NCI-H2196 treated with DMSO at 0.1 percent for 48 hours (cell line): ENCODE results near the gene JAKMIP1.
A peak's percentile ranks its signal among the peaks of the same experiment; 100 is the strongest.
"Not testable (repeated sequence)": the region's sequence is repeated elsewhere in the genome, so short reads cannot be mapped to it uniquely, and the experiment has no call there.

Experiments
- DNase-seq: peaks from one replicate; lab custom pipeline; 2025; ENCODE audit not compliant: unreplicated experiment; lab: John Stamatoyannopoulos, UW

The JAKMIP1 gene

DNA sequence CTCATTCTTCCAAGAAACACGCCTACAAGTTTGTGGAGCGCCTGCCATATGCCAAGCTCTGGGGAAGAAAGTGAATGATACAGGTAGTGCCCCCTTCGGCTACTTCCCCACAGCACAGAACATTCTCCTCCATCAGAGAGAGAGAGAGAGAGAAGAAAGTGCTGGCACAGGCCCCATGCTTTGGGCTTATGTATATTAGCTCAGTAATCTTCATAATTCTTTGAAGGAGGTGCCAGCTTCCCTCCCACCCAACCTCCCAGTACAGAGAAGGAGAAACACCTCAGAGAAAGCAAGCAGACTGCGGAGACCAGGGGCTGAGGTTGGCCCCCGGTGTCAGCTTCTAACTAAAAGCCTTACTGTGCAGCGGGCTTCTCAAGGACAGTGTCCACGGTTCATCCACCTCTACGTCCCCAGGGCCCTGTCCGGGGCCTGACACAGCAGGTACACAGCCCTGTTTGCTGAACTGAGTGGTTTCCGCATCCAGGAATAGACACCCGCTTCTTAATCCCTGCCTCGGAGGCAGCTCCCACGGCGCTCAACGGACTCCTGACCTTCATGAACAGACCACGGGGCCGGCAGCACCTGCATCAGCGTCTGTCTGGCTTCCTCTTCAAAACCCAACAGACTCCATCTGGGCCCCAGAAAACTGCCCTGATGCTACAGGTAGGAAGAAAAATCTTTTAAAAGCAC lies 50.2 kb downstream of the JAKMIP1 start:
- DNase-seq: no peak

DNA sequence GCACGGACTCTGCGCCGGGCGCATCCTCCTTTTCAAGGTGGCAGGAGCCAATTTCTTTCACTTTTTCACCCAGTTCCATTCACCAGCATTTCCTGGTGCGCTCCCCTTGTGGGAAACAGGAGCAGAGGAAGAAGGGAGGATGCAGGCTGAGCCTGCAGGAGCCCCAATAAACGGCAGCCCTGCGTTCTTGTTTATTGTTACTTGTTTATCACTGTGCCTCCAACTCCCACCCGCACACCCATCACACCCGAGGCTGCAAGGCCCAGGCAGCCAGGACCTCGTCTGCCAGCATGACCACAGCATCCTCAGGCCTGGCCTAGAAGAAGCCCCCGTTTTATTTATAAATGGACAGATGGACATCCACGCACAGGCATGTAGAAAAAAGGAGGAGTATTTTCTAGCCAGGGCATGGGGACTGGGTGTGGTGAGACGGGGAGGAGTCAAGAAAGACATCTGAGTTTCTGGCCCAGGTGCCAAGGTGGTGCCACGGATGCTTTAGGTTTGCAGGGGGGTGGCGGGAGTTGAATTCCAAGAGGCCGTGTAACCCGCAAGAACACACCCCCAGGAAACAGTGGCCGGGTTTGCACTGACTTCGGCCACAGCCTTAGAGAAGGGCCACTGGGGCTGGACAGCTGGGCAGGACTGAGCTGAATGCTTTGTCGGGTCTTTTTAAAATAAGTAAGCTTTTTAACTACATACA lies 51.7 kb downstream of the JAKMIP1 start:
- DNase-seq: no peak

DNA sequence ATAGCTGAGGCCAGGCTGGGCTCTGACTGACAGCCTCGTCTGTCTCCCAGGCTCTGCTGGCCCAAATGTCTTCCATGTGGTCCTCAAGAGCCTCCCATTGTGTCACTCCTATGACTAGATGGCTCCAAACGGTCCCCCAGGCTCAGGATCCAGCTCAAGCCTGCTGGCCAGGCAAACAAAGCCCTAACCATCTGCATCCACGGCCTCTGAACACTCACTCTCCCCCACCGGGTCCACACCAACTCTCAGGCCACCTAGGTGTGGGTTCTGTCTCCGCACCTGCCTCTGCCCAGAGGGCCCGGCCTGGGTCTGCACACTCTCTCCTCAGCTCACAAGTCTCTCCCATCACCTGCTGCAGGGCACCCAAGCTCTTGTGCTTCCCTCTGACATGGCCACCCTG lies 52.9 kb downstream of the JAKMIP1 start:
- DNase-seq: no peak

DNA sequence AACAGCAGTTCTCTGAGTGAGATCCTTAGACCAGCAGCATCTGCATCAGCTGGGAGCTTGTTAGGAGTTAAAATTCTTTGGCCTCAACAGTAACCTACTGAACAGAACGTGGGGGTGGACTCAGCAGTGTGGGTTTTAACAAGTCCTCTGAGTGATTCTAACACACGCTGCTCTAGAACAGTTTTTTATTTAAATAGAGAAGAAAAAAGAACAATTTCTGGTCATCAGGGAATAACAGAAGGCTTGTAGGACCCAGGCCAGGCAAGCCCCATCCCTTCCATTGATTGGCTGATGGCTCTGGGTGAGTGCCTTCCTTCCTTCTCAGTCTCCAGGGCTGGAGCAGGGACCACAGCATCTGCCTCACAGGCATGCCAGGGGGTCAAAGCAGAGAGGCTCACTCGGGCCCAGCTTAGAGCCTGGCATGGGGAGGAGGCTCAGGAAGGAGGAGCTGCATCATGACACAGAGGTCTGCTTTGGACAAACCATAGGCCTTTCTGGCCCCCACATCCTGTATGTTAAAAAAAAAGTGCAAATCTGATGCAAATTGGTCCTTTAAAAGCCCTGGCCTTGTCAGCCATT lies 56.7 kb downstream of the JAKMIP1 start:
- no peak for DNase-seq

DNA sequence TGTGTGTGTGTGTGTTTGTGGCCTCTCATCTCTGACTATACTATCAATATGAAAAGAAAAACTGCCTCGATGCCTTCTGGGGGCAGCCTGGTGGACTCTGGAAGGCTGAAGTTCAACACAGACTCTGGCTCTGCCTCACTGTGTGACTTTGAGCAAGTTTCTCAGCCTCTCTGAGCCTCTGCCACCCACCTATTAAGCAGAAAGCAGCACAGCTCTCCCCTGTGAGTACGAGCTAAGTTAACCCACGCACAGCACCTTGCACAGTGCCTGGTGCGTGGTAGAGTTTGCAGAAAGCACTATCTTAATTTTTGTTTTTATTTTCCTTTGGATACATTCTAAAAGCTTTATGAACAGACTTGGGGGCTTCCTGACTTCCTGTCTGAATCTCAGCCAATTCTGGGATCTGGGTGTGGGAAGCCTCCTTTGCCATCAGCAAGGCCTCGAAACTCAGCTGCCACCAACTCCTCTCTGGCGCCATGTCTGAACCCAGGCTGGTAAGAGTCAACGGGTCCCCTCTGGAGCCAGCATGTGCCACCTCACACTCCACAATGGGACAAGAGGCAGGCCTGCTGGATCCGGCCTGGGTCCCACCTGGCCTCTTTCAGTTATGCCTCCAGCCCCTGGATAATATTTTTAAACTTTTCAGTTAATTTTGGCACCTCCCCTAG lies 57.3 kb downstream of the JAKMIP1 start:
- no peak for DNase-seq

DNA sequence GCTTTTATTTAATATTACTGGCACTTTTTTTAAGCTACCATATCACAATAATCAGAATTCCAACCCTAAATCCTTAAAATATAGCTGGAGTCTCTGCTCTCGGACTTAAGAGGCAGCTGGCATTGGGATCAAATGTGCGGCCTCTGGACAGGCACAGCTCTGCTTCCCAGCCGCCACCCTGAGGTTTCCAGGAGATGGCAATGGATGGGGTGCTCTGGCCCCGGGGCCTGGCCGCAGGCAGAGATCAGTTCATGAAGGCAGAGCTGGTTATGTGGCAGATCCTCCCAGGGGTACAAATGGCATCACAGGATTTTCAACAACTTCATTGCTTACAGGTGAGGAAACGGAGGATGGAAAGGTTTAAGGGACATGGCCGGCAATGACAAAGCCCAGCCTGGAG lies 57.8 kb downstream of the JAKMIP1 start:
- DNase-seq: no peak

DNA sequence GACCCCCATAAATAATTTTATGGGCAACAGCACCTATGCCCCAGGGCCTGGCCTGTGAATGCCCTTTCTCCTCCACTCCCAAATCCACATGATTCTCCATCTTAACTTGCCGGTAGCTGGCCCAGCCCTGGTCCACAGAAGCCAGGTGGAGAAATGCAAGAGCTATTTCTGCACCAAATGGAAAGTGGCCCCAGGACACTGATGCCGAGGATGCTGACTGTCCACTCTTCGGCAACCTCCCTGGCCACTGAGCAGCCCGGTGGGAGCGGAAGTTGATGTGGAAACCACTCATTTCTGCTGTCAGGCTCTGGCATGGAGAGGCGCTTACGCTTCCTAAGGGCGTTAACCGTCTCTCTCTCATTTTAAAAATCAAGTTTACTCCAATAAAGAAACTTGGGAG lies 58.8 kb downstream of the JAKMIP1 start:
- no peak for DNase-seq

DNA sequence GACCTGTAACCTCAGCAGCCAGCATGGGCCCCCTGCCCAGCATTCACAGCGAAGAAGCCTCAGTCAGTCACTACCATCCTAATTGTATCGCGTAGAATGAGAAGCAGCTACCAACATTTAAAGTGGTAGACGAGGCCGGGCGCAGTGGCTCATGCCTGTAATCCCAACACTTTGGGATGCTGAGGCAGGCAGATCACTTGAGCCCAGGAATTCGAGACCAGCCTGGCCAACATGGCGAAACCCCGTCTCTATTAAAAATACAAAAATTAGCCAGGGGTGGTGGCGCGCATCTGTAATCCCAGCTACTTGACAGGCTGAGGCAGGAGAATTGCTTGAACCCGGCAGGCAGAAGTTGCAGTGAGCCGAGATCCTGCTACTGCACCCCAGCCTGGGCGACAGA lies 59.3 kb downstream of the JAKMIP1 start:
- DNase-seq: not testable (repeated sequence)

DNA sequence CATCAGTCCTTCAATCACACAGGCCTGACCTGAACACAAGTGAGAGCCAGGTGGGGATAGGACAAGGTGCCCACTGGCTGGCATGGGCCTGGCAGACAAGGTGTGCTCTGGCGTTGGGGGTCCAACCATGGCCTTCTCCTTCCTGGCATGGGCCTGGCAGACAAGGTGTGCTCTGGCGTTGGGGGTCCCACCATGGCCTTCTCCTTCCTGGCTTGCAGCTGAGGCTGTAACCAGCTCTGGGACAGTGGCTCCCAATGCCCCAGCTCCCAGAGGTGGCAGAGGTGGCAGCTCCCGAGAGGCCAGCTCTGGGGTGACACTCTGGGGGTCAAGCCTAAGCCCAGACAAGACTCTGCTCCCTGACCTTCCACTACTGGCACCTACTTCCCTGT lies 62.6 kb downstream of the JAKMIP1 start:
- DNase-seq: no peak

DNA sequence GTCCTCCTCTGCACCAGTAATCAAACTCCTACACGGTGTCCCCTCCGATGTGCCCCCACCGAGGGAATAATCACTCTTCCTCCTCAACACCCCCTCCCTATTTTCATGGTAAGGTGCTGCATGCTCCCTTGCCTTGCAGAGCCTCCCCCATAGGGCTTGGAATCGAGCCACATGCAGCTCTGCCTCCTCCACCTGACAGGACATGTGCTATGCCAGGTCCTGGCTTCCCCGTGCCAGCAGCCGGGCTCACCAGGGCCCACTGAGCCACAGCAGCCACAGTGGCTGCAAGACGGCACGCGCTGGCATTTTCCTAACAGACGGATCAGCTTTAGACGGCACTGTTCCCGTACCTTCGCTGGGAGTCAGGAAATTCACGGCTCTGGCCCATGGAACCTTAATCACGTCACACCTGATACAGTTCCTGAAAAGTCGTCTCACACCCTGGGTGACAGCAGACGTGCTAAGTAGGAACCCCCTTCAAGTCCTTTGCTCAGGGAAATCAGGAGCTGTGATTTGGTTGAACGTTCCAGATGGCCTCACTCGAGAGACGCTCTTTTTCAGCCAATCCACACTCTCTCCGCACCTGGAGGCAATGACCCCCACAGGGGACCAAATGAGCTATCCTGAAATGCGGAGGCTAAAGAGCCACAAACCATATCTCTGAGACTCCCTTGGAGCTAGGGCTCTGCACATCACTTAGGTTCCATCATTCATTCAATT lies 63.2 kb downstream of the JAKMIP1 start:
- no peak for DNase-seq

DNA sequence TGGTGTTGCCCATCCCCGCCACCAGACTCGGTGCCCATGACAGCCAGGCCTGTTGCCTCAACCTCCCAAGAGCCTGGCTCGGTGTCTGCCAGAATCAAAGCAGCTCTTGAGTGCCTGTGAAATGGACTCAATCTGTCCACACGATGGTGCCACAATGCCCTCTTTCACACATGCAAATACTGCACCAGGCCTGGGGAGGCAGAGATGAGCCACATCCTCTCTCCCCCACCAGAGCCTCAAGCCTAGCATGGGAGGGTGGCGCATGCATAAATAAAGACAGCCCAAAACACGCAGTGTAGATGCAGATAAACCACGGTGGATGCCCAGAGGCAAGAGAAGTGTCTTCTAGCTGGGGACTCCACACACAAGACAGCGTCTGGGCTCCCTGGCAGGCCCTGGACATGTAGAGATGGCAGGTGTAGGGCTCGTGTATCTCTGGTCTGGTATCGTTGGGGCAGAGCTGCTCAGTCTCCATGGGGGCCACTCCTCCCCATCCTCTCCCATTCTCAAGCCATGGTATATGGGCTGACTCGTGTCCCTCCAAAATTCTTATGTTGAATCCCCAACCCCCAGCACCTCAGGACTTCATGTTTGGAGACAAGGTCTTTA lies 65.6 kb downstream of the JAKMIP1 start:
- no peak for DNase-seq

DNA sequence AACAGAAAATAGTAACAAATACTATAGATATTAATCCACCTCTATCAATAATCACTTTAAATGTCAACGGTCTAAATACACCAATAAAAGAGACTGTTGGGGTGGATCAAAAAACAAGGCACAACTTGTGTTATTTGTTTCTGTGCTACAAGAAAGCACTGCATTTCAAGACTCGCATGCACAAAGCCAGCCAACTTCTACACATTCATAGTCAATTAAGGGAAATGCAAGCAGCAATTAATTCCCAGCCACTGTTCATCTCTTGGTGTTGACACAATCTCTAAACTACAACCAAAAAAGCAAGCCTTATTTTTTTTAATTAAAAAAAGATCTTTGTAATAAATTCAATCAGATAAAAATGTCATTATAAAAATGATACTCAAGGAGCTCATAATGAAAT lies 67.6 kb downstream of the JAKMIP1 start:
- no peak for DNase-seq

DNA sequence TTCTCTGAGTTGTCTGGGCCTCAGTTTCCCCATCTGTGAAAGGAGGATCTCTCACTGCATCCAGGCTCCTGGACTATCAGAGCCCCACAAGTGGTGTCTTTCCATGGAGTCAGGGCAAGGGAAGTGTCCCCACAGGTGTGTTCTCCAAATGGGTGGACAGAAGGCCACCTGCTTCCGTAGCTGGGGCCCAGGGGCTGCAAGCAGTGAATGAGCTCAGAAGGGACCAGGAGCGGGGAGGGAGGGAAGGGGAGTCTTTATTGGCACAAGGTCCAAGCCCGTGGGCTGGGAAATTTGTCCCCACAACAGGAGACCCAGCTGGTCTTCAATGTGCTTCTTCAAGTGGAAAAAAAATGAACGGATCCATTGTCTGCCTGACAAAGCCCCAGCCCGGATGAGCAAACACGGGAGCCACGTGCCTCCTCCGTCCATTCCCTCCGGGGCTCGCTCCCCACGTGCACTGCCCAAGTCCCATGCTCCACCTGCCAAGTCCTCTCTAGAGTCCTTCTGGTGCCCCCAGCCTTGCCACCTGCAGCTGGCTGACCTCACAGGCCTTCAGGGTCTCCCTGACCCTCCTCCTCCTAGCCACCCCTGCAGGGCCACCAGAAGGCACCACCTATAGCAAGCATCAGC lies 72.0 kb downstream of the JAKMIP1 start:
- peak; percentile 92 for DNase-seq

DNA sequence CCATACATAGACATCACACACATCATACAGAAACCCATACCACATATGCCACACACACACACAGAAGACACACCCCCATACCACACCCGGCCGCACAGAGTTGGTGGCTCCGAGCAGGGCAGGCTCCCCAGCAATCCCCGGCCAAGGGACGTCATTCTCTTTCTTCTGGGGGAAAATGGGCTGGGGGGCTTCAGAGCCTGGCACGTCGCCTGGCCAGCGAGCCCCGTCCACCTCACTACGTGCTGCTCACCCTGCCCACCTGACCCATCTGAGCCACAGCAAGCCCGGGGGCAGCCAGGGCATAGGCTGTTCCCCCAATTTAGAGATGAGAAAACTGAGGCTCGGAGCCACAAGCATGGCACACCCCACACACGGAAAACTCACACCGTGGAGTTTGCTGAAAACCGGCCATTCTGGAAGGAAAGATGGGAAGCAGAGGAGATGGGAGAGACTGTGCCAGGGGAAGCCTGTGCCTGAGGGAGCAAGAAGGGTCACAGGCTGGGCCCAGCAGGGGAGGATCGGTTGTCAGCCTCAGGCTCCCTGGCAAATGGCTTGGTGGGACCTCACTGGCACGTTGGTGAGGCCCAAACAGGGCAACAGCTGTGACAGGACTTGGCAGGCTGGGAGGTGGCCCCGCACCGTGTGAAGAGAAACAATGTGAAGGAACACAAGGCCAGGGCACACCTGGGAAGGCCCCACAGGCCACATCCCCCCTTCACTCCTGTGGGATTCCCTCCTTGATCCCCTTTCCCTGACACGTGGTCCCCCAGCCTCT lies 73.2 kb downstream of the JAKMIP1 start:
- no peak for DNase-seq

DNA sequence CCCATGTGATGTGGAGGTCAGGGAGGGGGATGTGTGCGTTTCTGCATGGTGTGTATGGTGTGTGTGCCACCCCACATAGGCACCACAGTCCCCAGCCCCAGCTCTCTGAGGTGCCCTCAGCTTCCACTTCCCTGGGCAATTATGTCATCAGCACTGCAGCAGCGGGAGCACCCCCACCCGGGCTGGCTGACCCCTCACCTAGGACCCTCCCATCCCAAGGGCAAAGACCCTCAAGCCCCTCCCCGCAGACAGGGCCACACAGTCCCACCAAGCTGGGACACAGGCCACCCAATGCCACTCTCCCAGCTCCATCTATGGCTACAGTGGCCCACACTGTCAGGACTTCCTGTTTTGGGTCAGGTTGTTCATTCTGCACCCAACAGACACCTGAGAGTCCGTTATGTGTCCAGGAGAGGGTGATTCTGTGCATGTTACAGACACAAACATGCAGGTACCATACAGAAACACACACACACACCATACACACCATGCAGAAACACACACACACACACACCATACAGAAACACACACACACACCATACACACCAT lies 75.2 kb downstream of the JAKMIP1 start:
- DNase-seq: no peak

DNA sequence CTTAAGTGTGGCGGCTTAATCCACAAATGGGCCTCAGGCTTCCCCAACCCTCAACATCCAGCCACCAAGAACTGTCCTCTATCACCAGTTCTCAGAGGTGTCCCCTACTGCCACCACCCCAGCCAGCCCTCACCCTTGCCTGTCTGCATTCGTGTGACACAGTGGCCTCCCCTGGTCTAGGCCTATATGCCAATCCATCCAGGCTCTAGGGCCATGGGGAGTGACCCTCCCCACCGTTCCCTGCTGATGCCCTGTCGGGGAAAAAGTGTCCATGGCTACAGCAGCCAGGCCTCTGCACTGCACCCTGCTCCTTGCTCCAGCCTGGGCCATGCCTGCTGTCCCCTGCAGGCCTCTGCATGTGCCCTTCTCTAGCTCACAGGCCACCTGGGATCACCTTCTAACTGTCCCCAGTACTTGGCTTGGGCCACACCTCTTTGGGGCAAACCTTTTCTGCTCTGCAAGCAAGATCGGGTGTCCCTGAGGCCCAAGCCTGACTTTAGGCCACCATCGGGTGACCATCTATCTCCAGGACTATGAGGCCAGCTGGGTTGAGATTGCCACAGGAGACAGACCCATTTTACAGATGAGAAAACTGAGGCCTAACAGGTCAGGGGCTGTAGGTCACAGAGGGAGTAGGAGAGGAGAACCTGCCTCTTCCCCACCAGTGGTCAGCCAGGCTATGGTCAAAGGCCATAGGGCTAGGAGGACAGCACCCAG lies 75.8 kb downstream of the JAKMIP1 start:
- DNase-seq: no peak

DNA sequence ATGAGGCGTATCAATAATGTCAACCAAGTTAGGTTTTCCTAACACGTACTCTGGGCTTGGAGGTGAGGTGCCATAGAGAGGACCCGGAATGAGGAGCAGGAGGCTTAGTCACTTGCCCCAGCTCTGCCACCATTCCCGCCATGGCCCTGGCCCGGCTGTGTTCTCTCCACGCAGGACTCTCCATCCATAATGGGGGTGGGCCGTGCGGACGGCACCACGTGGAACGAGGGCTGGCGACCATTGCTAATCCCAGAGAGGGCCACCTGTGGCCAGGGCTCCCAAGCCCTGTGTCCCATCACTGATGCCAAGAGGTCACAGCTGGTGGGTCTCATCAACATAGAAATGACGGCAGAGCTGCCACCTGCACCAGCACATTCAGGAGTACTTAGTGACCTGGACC lies 76.4 kb downstream of the JAKMIP1 start:
- no peak for DNase-seq

DNA sequence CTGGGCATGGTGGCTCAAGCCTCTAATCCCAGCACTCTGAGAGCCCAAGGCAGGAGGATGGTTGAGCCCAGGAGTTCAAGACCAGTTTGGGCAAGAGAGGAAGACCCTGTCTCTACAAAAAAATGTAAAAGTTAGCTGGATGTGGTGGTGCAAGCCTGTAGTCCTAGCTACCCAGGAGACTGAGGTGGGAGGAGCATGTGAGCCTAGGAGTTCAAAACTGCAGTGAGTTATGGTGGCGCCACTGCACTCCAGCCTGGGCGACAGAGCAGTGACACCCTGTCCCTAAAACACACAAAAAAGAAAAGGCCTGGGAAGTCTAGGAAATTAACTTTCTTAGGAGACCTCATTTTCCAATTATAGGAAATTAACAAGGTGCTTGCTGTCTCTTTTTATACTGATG lies 76.8 kb downstream of the JAKMIP1 start:
- DNase-seq: no peak

DNA sequence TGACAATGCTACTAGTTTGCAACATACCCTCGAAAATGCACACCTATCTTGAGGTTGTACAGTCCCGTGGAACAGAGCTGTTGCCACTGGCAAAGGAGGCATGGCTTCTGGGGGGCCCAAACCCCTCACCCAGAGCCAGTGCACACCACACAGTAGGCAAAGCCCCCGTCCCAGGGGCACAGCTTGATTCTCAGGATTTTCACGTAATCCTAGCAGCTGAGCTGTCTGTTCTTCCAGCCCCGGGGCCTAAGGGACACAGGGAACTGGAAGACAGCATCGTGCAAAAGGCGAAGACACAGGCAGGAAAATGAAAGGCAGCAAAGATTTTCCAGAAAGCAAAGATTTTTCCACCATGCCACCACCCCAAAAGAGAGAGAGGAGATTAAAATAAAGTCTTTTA lies 77.2 kb downstream of the JAKMIP1 start:
- DNase-seq: no peak
